Astrocyte (in vitro differentiated cells and primary cell): ENCODE measurements around the gene IFT43.

Source experiments
- CTCF ChIP-seq: IDR thresholded peaks from 2 replicates; pipeline ENCODE4 v1.5.1; 2011; ENCODE audit warnings: low read depth, mild to moderate bottlenecking, inconsistent platforms, low read length, moderate library complexity; ENCODE audit not compliant: insufficient read depth
- EZH2 ChIP-seq: IDR thresholded peaks from 2 replicates; pipeline ENCODE4 v1.6.1; 2012; ENCODE audit warnings: mild to moderate bottlenecking, low read length, inconsistent platforms; ENCODE audit not compliant: insufficient read depth

GRCh38 chr14:75946785-75947184, 38.8 kb upstream of the IFT43 start:
- TF ChIP-seq CTCF (no peak), EZH2 (no peak)
